WTC11 (cell line): ENCODE data around the gene HPCAL1. TPM values are rescaled to one million over a fixed set of nuclear protein-coding genes. Genes with fewer than 3 reads are reported as not detected.
"Not testable (repeated sequence)": the region's sequence is repeated elsewhere in the genome, so short reads cannot be mapped to it uniquely, and the experiment has no call there.

Source experiments
- ATAC-seq: fragments of 200-7000 bp; cut with Tn5 transposase; 2 replicates; pipeline ENCODE4 v1.10.0; 2021; ENCODE audit warnings: mild to moderate bottlenecking, moderate library complexity
- CTCF ChIA-PET: fragments of 300-600 bp; sonication (Branson Sonifier 250); formaldehyde crosslinking; loops from one replicate; lab custom pipeline; 2021; ENCODE audit warnings: antibody characterized with exemption; lab: Charles Lee
- POLR2A ChIA-PET: fragments of 350-600 bp; sonication (Branson Sonifier 250); formaldehyde crosslinking; loops from one replicate; lab custom pipeline; 2021; ENCODE audit warnings: antibody characterized with exemption; lab: Charles Lee
- DNase-seq: peaks from one replicate; pipeline ENCODE4 v3.0.0; 2021; ENCODE audit warnings: low spot score
- H3K27ac Mint-ChIP-seq: 2 replicates; pipeline ENCODE4 v1.8.0; 2021; ENCODE audit warnings: mixed read lengths
- H3K27me3 Mint-ChIP-seq: 2 replicates; pipeline ENCODE4 v1.8.0; 2021; ENCODE audit warnings: low read depth, mild to moderate bottlenecking, moderate library complexity, mixed read lengths
- H3K36me3 Mint-ChIP-seq: 2 replicates; pipeline ENCODE4 v1.8.0; 2021; ENCODE audit warnings: mixed read lengths
- H3K4me1 Mint-ChIP-seq: 2 replicates; pipeline ENCODE4 v1.8.0; 2022; ENCODE audit warnings: mixed read lengths
- H3K4me3 Mint-ChIP-seq: 2 replicates; pipeline ENCODE4 v1.8.0; 2021; ENCODE audit warnings: mild to moderate bottlenecking, moderate library complexity, mixed read lengths
- H3K9me3 Mint-ChIP-seq: 2 replicates; pipeline ENCODE4 v1.8.0; 2021; ENCODE audit warnings: mixed read lengths
- AFF4 ChIP-seq: sonication (generic); formaldehyde crosslinking; IDR thresholded peaks from 2 replicates; pipeline ENCODE4 v1.8.1; 2023; ENCODE audit warnings: mild to moderate bottlenecking, missing genetic modification reagents, borderline replicate concordance
- ATF2 ChIP-seq: sonication (generic); formaldehyde crosslinking; IDR thresholded peaks from 2 replicates; pipeline ENCODE4 v1.8.1; 2022; ENCODE audit warnings: low read depth, missing genetic modification reagents, borderline replicate concordance
- GTF2I ChIP-seq: fragments of 250-450 bp; sonication (Bioruptor Pico); conservative IDR thresholded peaks from 2 replicates; pipeline ENCODE4 v1.4.0; 2021; ENCODE audit warnings: mild to moderate bottlenecking
- HMGA2 ChIP-seq: fragments of 250-450 bp; sonication (Bioruptor Pico); IDR thresholded peaks from 2 replicates; pipeline ENCODE4 v1.4.0; 2021; ENCODE audit warnings: mild to moderate bottlenecking, moderate library complexity
- IRF1 ChIP-seq: sonication (generic); formaldehyde crosslinking; IDR thresholded peaks from 2 replicates; pipeline ENCODE4 v1.8.0; 2023; ENCODE audit warnings: missing genetic modification reagents
- MLX ChIP-seq: sonication (generic); formaldehyde crosslinking; IDR thresholded peaks from 2 replicates; pipeline ENCODE4 v1.8.1; 2023; ENCODE audit warnings: mild to moderate bottlenecking, missing genetic modification reagents, moderate library complexity
- NFE2L1 ChIP-seq: sonication (generic); formaldehyde crosslinking; IDR thresholded peaks from 2 replicates; pipeline ENCODE4 v1.8.1; 2023; ENCODE audit warnings: missing genetic modification reagents
- NR1H2 ChIP-seq: sonication (generic); formaldehyde crosslinking; IDR thresholded peaks from 2 replicates; pipeline ENCODE4 v1.9.0; 2021; ENCODE audit warnings: mild to moderate bottlenecking, moderate library complexity, missing genetic modification reagents
- NR3C1 ChIP-seq: sonication (generic); formaldehyde crosslinking; conservative IDR thresholded peaks from 2 replicates; pipeline ENCODE4 v1.8.1; 2023; ENCODE audit warnings: low read depth, mild to moderate bottlenecking, missing genetic modification reagents
- OVOL2 ChIP-seq: fragments of 250-450 bp; sonication (Bioruptor Pico); IDR thresholded peaks from 2 replicates; pipeline ENCODE4 v1.9.0; 2021; ENCODE audit warnings: mild to moderate bottlenecking, borderline replicate concordance
- TP53 ChIP-seq: sonication (generic); formaldehyde crosslinking; IDR thresholded peaks from 2 replicates; pipeline ENCODE4 v1.8.1; 2023; ENCODE audit warnings: mild to moderate bottlenecking, missing genetic modification reagents
- ZBTB21 ChIP-seq: sonication (generic); formaldehyde crosslinking; IDR thresholded peaks from 2 replicates; pipeline ENCODE4 v1.8.1; 2023; ENCODE audit warnings: mild to moderate bottlenecking, missing genetic modification reagents, borderline replicate concordance
- ZBTB43 ChIP-seq: sonication (generic); formaldehyde crosslinking; IDR thresholded peaks from 2 replicates; pipeline ENCODE4 v1.8.1; 2023; ENCODE audit warnings: mild to moderate bottlenecking, missing genetic modification reagents
- ZNF281 ChIP-seq: sonication (generic); formaldehyde crosslinking; IDR thresholded peaks from 2 replicates; pipeline ENCODE4 v1.8.0; 2023; ENCODE audit warnings: mild to moderate bottlenecking, missing genetic modification reagents
- ZNF512 ChIP-seq: sonication (generic); formaldehyde crosslinking; IDR thresholded peaks from 2 replicates; pipeline ENCODE4 v1.8.1; 2022; ENCODE audit warnings: missing genetic modification reagents, borderline replicate concordance
- total RNA-seq: library from RNA; stranded (reverse); gene quantifications from 3 replicates; pipeline ENCODE4 v1.2.3, GENCODE V29; 2021

HPCAL1 gene
- total RNA-seq, 1 experiment from 2014 or later, result 11.8 TPM

GRCh38 chr2:10440736-10441135 lies 138.0 kb downstream of the HPCAL1 start (continued):
- TF ChIP-seq ATF2 (CRISPR knock-in tag), result no peak
- TF ChIP-seq OVOL2 (CRISPR knock-in tag), result no peak
- no peak for TF ChIP-seq HMGA2 (CRISPR knock-in tag)
- TF ChIP-seq MLX (CRISPR knock-in tag), result no peak
- TF ChIP-seq AFF4 (CRISPR knock-in tag), result no peak
- no peak for TF ChIP-seq NFE2L1
- TF ChIP-seq ZBTB21 (CRISPR knock-in tag), result no peak
- no peak for TF ChIP-seq IRF1 (CRISPR knock-in tag)
- TF ChIP-seq, all 79 proteins: peak for 0

- CTCF ChIA-PET, result no interaction called here
- TF ChIP-seq ZBTB43 (CRISPR knock-in tag), result no peak
- H3K4me3 Mint-ChIP-seq, result no peak overlapping the region
- H3K36me3 Mint-ChIP-seq, result peaks cover 33% of the 10 kb centered on the region
- POLR2A ChIA-PET, result no interaction called here
- peaks cover under 1% of the 10 kb centered on the region; the same call in 1 of the 2 replicates for H3K4me1 Mint-ChIP-seq
- ATAC-seq (no peak), DNase-seq (no peak)
- H3K27me3 Mint-ChIP-seq, result peaks cover under 1% of the 10 kb centered on the region; the same call in 1 of the 2 replicates
- H3K9me3 Mint-ChIP-seq, result no peaks in the 10 kb centered on the region
- H3K27ac Mint-ChIP-seq, result no peak overlapping the region
Observed at GRCh38 chr2:10441948-10442347, 139.2 kb downstream of the HPCAL1 start.

- DNase-seq, H3K27ac Mint-ChIP-seq, H3K27me3 Mint-ChIP-seq, H3K4me3 Mint-ChIP-seq, H3K4me1 Mint-ChIP-seq, ATAC-seq, POLR2A ChIA-PET, H3K9me3 Mint-ChIP-seq: not testable (repeated sequence)
- CTCF ChIA-PET, result interaction anchor here (0.9 kb wide), 1 partner anchor 370 kb away, joined by 3 read pairs; no protein-coding TSS in a partner anchor
- H3K36me3 Mint-ChIP-seq, result peaks cover 33% of the 10 kb centered on the region
Observed at GRCh38 chr2:10442469-10443126, 139.9 kb downstream of the HPCAL1 start.

GRCh38 chr2:10444463-10444862 lies 141.8 kb downstream of the HPCAL1 start:
- H3K27me3 Mint-ChIP-seq, result peaks cover 12% of the 10 kb centered on the region
- ChIA-PET POLR2A (no interaction called here), CTCF (interaction anchor here (5.7 kb wide), 1 partner anchor 9 kb away, joined by 41 read pairs; no protein-coding TSS in a partner anchor)
- no peaks in the 10 kb centered on the region for H3K9me3 Mint-ChIP-seq
- ATAC-seq (no peak), DNase-seq (no peak)
- H3K4me3 Mint-ChIP-seq, result no peak overlapping the region
- no peak overlapping the region for H3K27ac Mint-ChIP-seq
- H3K4me1 Mint-ChIP-seq, result peaks cover 9% of the 10 kb centered on the region
- peaks cover 33% of the 10 kb centered on the region for H3K36me3 Mint-ChIP-seq
- TF ChIP-seq ZNF512 (CRISPR knock-in tag) (no peak), NR1H2 (no peak), ZNF281 (CRISPR knock-in tag) (no peak), NR3C1 (no peak), TP53 (no peak), GTF2I (no peak)
